SKM-1 treated with dmso at 0.1 percent for 144 hours (cell line): ENCODE measurements around the gene DAG1.

ENCODE experiments used
- DNase-seq: peaks from one replicate; lab custom pipeline; 2025; ENCODE audit not compliant: unreplicated experiment; lab: John Stamatoyannopoulos, UW

The DAG1 gene

DNA sequence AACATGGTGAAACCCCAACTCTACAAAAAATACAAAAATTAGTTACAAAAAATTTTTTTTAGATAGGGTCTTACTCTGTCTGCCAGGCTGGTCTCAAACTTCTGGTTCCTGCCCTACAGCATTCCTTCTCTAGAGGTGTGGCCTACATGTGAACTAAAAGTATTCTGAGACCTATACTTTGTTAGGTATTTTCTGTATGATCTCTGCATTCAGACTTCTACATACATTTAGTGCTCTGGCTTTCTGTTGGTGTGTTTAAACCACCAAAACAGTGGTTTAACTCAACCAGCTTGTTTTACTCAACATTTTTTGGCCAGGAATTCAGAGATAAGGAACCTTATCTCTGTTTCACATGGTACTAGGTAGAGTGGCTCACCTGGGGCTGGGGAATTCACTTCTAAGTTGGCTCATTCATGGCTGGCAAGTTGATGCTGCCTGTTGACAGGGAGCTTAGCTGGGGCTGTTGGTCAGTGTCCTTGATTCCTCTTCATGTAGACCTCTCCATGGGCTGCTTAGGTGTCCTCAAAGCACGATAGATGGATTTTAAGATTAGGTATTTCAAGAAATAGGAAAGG, 42.8 kb downstream of the DAG1 start:
- DNase-seq = no peak

- no peak for DNase-seq
Observed at GRCh38 chr3:49513494-49514124, 43.5 kb downstream of the DAG1 start.

DNA sequence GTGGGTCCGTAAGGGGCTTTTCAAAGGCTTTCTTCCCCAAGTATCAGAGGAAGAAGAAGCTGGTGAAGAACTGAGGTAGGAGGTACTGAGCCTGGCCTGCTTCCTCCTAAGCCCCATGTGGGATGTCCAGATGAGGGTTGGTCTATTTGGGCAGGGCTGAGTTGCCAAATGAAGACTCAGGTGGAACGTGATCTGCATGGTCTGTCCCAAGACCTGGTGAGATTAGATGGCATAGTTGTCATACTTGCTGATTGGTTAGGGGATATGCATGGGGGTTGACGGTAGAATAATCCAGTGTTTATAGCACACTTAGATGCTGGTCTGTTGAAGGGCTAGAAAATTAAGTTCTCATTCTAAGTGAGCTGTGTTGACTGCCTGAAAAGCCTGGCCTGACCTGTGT, 47.9 kb downstream of the DAG1 start:
- no peak for DNase-seq

DNA sequence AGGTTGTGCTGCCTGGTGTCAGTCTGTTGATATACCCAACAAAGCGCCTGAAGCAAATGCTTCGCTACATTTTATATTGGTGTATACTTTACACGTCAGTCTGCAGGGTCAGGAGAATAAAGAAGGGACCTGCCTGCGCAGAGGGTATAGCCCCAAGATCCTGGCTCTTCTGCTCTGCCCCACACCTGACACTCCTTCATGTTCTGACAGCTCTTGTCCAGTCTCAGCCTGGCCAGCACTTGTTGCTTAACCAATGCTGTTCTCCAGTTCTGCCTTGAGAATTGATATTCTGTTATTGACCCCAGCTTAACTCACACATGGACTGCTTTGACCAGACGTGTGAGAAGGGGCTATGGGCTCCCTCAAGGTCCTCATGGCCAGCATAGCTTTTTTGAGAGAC, 48.4 kb downstream of the DAG1 start:
- no peak for DNase-seq

DNA sequence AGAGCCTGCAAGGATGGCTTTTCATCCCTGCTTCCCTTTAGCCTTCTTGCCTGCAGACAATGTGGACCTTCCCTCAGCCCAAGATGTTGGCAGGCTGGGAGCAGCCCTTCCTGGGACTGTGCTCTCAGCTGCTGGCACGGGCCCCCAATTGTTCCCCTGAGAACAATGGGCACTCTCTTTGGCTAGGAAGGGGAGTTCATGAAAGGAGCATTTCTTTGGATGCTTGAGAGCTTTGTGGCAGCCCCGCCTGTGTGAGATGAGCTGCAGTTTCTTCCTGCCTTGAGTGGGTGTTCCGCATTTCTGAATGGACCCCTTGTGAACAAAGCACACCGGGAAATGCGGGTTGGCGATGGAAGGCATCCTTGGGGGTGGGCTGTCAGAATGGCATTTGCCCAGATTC, 49.2 kb downstream of the DAG1 start:
- no peak for DNase-seq

- peak; percentile 34 for DNase-seq
Observed at GRCh38 chr3:49519916-49520385, 49.9 kb downstream of the DAG1 start.

DNA sequence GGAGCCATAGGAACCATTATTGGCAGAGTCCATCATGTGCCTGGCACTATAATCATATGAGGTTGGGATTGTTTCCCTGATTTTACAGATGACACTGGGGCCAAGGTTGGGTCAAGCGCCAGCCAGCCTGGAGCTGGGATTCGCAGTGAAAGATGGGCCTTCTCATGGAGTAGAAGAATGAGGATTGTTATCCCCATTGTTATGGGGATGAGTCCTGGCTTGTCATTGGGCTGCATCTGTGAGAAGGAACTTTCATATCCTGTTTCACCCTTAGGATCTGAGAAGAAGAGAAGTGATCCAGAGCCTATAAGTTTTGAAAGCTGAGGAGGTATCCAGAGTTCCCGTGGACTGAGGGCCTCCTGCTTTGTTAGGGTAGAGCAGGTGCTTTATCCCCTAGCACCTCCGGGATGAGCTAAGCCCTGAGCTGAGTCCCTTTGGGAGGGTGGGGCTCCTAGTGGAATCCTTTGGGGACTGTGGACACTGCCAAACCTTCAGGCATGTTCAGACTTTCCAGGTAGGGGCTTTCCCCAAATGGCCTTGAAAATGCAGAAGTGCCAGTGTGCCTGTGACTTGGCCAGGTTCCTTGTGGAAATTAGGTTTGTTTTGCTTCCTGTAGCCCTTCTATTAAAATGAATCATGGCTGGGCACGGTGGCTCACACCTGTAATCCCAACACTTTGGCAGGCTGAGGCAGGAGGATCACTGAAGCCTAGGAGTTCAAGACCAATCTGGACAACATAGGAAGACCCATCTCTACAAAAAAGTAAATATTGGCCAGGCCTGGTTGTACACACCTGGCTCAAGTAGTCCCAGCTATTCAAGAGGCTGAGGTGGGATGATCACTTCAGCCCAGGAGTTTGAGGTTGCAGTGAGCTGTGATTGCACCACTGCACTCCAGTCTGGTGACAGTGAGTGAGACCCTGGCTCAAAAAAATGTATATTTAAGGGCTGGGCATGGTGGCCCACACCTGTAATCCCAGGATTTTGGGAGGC, 54.0 kb downstream of the DAG1 start:
- DNase-seq = no peak

GRCh38 chr3:49529567-49529966, 59.5 kb downstream of the DAG1 start:
- no peak for DNase-seq

GRCh38 chr3:49530231-49530630, 60.2 kb downstream of the DAG1 start:
- no peak for DNase-seq

DNA sequence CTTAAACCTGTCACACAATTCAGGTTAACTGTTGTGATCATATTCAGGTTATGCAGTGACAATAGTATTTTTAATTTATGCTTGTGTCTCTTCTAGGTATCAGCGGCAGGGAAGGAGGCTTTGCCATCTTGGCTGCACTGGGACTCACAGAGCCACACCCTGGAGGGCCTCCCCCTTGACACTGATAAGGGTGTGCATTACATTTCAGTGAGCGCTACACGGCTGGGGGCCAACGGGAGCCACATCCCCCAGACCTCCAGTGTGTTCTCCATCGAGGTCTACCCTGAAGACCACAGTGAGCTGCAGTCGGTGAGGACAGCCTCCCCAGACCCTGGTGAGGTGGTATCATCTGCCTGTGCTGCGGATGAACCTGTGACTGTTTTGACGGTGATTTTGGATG, 60.6 kb downstream of the DAG1 start:
- no peak for DNase-seq

- no peak for DNase-seq
Observed at GRCh38 chr3:49531218-49531617, 61.2 kb downstream of the DAG1 start.

GRCh38 chr3:49531715-49532114, 61.6 kb downstream of the DAG1 start:
- no peak for DNase-seq

- no peak for DNase-seq
Observed at GRCh38 chr3:49533031-49533430, 63.0 kb downstream of the DAG1 start.

DNA sequence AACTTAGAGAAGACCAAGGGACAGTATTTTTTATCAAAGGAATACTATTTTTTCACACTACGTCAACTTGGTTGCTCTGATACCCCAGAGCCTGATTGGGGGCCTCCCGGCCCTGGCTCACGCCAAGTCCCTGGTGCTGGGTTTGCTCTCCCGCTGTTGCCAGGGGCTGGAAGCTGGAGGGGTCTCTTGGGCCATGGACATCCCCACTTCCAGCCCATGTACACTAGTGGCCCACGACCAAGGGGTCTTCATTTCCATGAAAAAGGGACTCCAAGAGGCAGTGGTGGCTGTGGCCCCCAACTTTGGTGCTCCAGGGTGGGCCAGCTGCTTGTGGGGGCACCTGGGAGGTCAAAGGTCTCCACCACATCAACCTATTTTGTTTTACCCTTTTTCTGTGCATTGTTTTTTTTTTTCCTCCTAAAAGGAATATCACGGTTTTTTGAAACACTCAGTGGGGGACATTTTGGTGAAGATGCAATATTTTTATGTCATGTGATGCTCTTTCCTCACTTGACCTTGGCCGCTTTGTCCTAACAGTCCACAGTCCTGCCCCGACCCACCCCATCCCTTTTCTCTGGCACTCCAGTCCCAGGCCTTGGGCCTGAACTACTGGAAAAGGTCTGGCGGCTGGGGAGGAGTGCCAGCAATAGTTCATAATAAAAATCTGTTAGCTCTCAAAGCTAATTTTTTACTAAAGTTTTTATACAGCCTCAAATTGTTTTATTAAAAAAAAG, 63.9 kb downstream of the DAG1 start:
- DNase-seq = no peak

DNA sequence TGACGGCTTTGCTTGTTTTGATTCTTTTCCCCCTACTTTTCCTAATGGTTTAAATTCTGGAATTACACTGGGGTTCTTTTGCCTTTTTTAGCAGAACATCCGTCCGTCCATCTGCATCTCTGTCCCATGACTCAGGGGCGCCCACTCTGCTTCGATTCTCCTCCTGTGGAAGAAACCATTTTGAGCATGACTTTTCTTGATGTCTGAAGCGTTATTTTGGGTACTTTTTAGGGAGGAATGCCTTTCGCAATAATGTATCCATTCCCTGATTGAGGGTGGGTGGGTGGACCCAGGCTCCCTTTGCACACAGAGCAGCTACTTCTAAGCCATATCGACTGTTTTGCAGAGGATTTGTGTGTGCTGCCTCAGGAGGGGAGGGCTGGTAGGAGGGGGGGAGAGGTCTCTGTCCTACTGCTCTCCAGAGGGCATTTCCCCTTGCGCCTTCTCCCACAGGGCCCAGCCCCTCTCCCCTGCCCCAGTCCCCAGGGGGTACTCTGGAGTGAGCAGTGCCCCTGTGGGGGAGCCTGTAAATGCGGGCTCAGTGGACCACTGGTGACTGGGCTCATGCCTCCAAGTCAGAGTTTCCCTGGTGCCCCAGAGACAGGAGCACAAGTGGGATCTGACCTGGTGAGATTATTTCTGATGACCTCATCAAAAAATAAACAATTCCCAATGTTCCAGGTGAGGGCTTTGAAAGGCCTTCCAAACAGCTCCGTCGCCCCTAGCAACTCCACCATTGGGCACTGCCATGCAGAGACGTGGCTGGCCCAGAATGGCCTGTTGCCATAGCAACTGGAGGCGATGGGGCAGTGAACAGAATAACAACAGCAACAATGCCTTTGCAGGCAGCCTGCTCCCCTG, 64.7 kb downstream of the DAG1 start:
- DNase-seq = no peak

DNA sequence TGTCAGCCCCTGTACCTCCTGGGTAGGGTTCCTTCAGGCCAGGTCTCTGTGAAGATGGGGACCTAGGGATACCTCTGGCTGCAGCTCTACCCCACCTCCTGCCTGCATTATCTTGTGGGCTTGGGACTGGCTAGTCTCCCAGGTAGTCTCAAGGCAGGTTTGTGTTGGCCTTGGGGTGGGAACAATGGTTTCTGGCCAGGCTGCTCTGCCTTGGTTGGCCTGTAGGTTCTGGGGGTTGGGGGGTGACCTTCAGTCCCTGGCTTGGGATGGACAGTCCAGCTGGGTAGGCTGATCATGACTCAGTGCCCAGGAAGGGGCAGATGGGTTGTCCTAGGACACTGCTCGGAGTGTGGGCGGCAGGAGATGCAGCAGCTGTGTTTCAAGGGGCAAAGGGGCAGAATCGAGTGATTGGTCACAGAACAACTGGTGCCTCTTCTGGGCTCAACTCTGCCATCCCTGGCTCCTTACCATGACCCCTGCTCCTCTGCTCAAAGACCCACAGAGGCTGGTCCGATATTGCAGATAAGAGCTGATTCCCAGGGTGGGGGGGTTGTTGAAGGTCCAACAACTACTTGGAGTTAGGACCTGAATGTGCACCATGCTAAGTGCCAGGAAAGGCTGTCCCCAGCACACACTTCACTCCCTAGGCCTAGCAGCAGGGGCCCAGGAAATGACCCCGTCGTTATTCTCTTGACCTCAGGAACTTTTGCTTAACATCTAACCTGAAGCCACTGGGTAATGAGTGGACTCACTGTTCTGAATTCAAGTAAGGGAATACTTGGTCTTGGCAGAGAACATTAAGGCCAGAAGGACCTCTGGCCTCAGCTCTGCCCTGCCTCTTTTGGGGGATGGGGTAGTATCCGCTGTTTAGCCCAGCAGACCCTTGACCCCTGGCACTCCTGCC, 66.2 kb downstream of the DAG1 start:
- DNase-seq = no peak

DNA sequence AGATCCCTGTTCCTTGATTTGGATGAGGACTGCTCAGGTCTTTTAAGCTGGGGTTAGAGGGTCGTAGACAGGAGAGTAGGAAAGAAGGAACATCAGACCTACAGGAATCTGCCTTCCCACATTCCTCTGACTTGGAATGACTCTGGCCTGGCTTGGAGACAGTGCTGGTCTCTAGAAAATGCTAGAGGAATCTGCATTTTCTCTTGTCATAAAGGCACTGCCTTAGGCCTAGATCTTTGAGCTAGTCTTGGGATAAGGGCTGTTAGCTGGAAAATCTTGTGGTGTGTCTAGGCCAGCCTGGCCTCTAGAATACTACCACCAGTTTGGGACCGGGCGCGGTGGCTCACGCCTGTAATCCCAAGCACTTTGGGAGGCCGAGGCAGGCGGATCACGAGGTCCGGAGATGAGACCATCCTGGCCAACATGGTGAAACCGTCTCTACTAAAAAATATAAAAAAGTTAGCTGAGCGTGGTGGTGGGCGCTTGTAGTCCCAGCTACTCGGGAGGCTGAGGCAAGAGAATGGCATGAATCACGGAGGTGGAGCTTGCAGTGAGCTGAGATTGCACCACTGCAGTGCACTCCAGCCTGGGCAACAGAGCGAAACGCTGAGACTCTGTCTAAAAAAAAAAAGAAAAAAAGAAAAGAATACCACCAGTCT, 66.9 kb downstream of the DAG1 start:
- no peak for DNase-seq

GRCh38 chr3:49539659-49540560, 69.8 kb downstream of the DAG1 start:
- peak; percentile 87 for DNase-seq
